Sigmoid colon (tissue), 7 donors: ENCODE results near the gene CDK4. TPM values are rescaled to one million over a fixed set of nuclear protein-coding genes. Genes with fewer than 3 reads are reported as not detected.

Source experiments
- DNase-seq: peaks from one replicate; pipeline ENCODE4 v3.0.0-alpha.2; 2019
- H3K27ac ChIP-seq, 4 donors: fragments of 200-600 bp; sonication (generic); one replicate each; pipeline ENCODE4 v1.5.1; 2016 to 2019; ENCODE audit warnings: mild to moderate bottlenecking in 1 of 4
- H3K27me3 ChIP-seq, 3 donors: fragments of 200-600 bp; sonication (generic); one replicate each; pipeline ENCODE4 v1.5.1; 2019; ENCODE audit warnings: mild to moderate bottlenecking in 1 of 3
- H3K36me3 ChIP-seq, 4 donors: fragments of 200-600 bp; sonication (generic); one replicate each; pipeline ENCODE4 v1.5.1; 2016 to 2019
- H3K4me1 ChIP-seq, 4 donors: fragments of 200-600 bp; sonication (generic); one replicate each; pipeline ENCODE4 v1.5.1; 2017 to 2019
- H3K4me3 ChIP-seq, 4 donors: fragments of 200-600 bp; sonication (generic); one replicate each; pipeline ENCODE4 v1.5.1; 2017 to 2019; ENCODE audit warnings: mild to moderate bottlenecking in 2 of 4, moderate library complexity in 1 of 4
- H3K9me3 ChIP-seq, 4 donors: fragments of 200-600 bp in 3 of 4; sonication (generic) in 3 of 4; one replicate each; pipeline versions ENCODE4 v1.5.1 to v1.6.1; 2013 to 2019
- EP300 ChIP-seq, 4 donors: sonication (generic); formaldehyde crosslinking; IDR thresholded peaks; one replicate each; pipeline ENCODE4 v1.6.1; 2017; ENCODE audit warnings: antibody characterized with exemption in 4 of 4
- POLR2A ChIP-seq, 2 donors: fragments of 450-650 bp; IDR thresholded peaks; one replicate each; pipeline ENCODE4 v1.6.1; 2016; ENCODE audit warnings: antibody characterized with exemption in 2 of 2, mild to moderate bottlenecking in 2 of 2, moderate library complexity in 2 of 2
- POLR2AphosphoS5 ChIP-seq, 4 donors: sonication (generic); formaldehyde crosslinking; IDR thresholded peaks; one replicate each; pipeline ENCODE4 v1.6.1; 2017; ENCODE audit warnings: antibody characterized with exemption in 4 of 4
- WGBS, 2 donors: extraction: QIAGEN DNeasy Blood & Tissue Kit; methylation state at CpG; one replicate each; pipeline ENCODE4 v1.1.7; 2013; 5-methylcytosine and 5-hydroxymethylcytosine counted together
- intact Hi-C: fragments of 100-400 bp; cut with DNase I; formaldehyde crosslinking; loops from one replicate; pipeline ENCODE4 v1.15.1; 2023
- polyA plus RNA-seq, 3 donors: library from polyadenylated mRNA; stranded (reverse); fragments of 200-250 nt; gene quantifications; one replicate each; pipeline ENCODE4 v1.2.3, GENCODE V29; 2013
- total RNA-seq, 4 donors: library from RNA; depleted of rRNA; stranded (reverse); fragments of >200 nt; gene quantifications; one replicate each; pipeline ENCODE4 v1.1.0, GENCODE V29; 2016
- TF ChIP-seq, protein P1 (sequence below), 4 experiments: fragments of 450-650 bp in 3 of 4; fragments of 200-600 bp in 1 of 4; IDR thresholded peaks; one replicate each; pipeline ENCODE4 v1.5.1; 2016 to 2019; ENCODE audit warnings: antibody characterized with exemption in 4 of 4, mild to moderate bottlenecking in 3 of 4, moderate library complexity in 2 of 4
- donor health status: healthy with polysubstance abuse.
- donor health status: Bipolar disorder and iron deficiency.
- donor health status: healthy.

The CDK4 gene
- total and polyA plus RNA-seq, 7 donors, result 34.9 to 108 (median 80.8) TPM

GRCh38 chr12:57719777-57720605 is 32.1 kb downstream of the CDK4 start:
- Histone ChIP-seq H3K27ac (no peak overlapping the region), H3K27me3 (peaks cover 0 to 8% (median 0%) of the 10 kb centered on the region in 3 donors), H3K4me3 (no peak overlapping the region), H3K9me3 (no peaks in the 10 kb centered on the region), H3K36me3 (peaks cover 29 to 73% (median 55%) of the 10 kb centered on the region in 4 donors), H3K4me1 (no peaks in the 10 kb centered on the region)
- 93 to 95% methylated on average over 20 of the region's 20 CpGs for WGBS, 2 donors
- no peak for DNase-seq
- intact Hi-C loops, result no loop called here
- no peak for TF ChIP-seq EP300 (IDR thresholded peaks at IDR 0.05)
- no peak for TF ChIP-seq POLR2AphosphoS5 (IDR thresholded peaks at IDR 0.05)
- no peak for TF ChIP-seq POLR2A (IDR thresholded peaks at IDR 0.05)
- TF ChIP-seq, protein P1, sequence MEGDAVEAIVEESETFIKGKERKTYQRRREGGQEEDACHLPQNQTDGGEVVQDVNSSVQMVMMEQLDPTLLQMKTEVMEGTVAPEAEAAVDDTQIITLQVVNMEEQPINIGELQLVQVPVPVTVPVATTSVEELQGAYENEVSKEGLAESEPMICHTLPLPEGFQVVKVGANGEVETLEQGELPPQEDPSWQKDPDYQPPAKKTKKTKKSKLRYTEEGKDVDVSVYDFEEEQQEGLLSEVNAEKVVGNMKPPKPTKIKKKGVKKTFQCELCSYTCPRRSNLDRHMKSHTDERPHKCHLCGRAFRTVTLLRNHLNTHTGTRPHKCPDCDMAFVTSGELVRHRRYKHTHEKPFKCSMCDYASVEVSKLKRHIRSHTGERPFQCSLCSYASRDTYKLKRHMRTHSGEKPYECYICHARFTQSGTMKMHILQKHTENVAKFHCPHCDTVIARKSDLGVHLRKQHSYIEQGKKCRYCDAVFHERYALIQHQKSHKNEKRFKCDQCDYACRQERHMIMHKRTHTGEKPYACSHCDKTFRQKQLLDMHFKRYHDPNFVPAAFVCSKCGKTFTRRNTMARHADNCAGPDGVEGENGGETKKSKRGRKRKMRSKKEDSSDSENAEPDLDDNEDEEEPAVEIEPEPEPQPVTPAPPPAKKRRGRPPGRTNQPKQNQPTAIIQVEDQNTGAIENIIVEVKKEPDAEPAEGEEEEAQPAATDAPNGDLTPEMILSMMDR (IDR thresholded peaks at IDR 0.05), result no peak

DNA sequence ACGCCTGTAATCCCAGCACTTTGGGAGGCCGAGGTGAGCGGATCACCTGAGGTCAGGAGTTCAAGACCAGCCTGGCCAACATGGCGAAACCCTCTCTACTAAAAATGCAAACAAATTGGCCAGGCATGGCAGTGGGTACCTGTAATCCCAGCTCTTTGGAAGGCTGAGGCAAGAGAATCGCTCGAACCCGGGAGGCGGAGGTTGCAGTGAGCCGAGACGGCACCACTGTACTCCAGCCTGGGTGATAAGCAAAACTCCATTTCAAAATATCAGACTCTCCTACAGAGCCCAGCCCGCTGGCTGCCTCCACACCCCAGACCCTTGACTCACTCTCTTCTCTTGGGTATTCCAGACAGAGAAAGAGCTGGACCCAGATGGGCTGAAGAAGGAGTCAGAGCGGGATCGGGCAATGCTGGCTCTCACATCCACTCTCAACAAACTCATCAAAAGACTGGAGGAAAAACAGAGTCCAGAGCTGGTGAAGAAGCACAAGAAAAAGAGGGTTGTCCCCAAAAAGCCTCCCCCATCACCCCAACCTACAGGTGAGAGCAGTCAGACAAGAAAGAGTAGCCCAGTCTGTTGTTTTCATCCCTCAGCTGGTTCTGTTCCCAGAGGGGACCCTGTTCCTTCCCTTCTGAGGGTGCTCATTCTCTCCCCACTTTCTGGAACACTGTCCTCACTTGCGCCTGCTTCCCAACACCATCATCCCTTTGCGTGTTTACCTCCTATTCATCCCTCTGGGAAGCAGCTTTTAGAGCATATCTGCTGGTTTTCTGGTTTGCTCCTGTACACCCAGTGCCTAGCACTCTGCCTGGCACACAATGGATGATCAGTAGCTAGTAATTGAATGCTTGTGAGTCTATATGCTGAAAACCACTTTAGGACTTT is 33.2 kb downstream of the CDK4 start:
- no peak overlapping the region for H3K27ac ChIP-seq
- TF ChIP-seq POLR2A (IDR thresholded peaks at IDR 0.05) (no peak), POLR2AphosphoS5 (IDR thresholded peaks at IDR 0.05) (no peak), EP300 (IDR thresholded peaks at IDR 0.05) (no peak)
- TF ChIP-seq, protein P1 (IDR thresholded peaks at IDR 0.05), result no peak
- no peak for DNase-seq
- no peaks in the 10 kb centered on the region for H3K27me3 ChIP-seq
- peaks cover 29 to 85% (median 58%) of the 10 kb centered on the region in 4 donors for H3K36me3 ChIP-seq
- H3K9me3 ChIP-seq, result no peaks in the 10 kb centered on the region
- intact Hi-C loops, result no loop called here
- WGBS, 2 donors, result 97% methylated on average over 15 of the region's 15 CpGs
- no peak overlapping the region for H3K4me3 ChIP-seq
- H3K4me1 ChIP-seq, result no peaks in the 10 kb centered on the region

GRCh38 chr12:57717846-57718640 is 34.1 kb downstream of the CDK4 start:
- H3K36me3 ChIP-seq, result peaks cover 29 to 88% (median 58%) of the 10 kb centered on the region in 4 donors

DNA sequence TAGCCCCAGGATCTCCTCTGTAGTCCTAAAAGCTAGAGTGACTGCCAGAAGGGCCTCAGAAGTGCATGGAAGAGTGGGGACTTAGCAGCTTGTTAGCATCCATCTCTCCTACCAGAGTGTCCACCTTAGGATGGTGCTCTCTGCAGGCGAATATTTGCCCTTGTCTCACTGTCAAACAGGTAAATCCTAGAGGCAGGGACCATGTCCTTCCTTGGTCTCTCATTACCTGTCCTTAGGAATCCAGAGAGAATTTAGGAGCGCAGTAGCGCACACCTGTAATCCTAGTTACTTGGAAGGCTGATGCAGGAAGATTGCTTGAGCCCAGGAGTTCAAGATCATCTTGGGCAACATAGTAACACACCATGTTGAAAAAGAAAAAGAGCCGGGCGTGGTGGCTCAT is 35.0 kb downstream of the CDK4 start:
- H3K27ac ChIP-seq, result no peak overlapping the region
- H3K4me1 ChIP-seq, result no peaks in the 10 kb centered on the region
- no peak overlapping the region for H3K4me3 ChIP-seq
- peaks cover 29 to 92% (median 61%) of the 10 kb centered on the region in 4 donors for H3K36me3 ChIP-seq
- no peaks in the 10 kb centered on the region for H3K27me3 ChIP-seq
- no peak for DNase-seq
- TF ChIP-seq, protein P1 (IDR thresholded peaks at IDR 0.05), result no peak
- TF ChIP-seq POLR2AphosphoS5 (IDR thresholded peaks at IDR 0.05), result no peak
- no peak for TF ChIP-seq EP300 (IDR thresholded peaks at IDR 0.05)
- intact Hi-C loops, result no loop called here
- 97 to 98% methylated on average over 5 of the region's 5 CpGs for WGBS, 2 donors
- no peaks in the 10 kb centered on the region for H3K9me3 ChIP-seq

More at GRCh38 chr12:57717846-57718640, 34.1 kb downstream of the CDK4 start:
- 97% methylated on average over 22 of the region's 22 CpGs for WGBS, 2 donors
- Histone ChIP-seq H3K4me1 (no peaks in the 10 kb centered on the region), H3K4me3 (no peak overlapping the region), H3K27me3 (no peaks in the 10 kb centered on the region), H3K9me3 (no peaks in the 10 kb centered on the region), H3K27ac (no peak overlapping the region)
- intact Hi-C loops, result no loop called here
- TF ChIP-seq, protein P1 (IDR thresholded peaks at IDR 0.05), result no peak
- no peak for TF ChIP-seq EP300 (IDR thresholded peaks at IDR 0.05)
- no peak for TF ChIP-seq POLR2A (IDR thresholded peaks at IDR 0.05)
- no peak for TF ChIP-seq POLR2AphosphoS5 (IDR thresholded peaks at IDR 0.05)
- no peak for DNase-seq
